Measurements from ENCODE around the gene SCAMP4. TPM values are rescaled to one million over a fixed set of nuclear protein-coding genes. Genes with fewer than 3 reads are reported as not detected.
A peak's percentile ranks its signal among the peaks of the same experiment; 100 is the strongest.

The SCAMP4 gene
- total and polyA plus RNA-seq, 2 of the 13 experiments (the other 11 are each of a cell fraction or from before 2014, with no cell fraction given): 10.7 to 13.7 TPM

GRCh38 chr19:1905110-1905862 is at the start of gene SCAMP4, which contains the start of gene ADAT3 (continued):
- TF ChIP-seq, protein P1, sequence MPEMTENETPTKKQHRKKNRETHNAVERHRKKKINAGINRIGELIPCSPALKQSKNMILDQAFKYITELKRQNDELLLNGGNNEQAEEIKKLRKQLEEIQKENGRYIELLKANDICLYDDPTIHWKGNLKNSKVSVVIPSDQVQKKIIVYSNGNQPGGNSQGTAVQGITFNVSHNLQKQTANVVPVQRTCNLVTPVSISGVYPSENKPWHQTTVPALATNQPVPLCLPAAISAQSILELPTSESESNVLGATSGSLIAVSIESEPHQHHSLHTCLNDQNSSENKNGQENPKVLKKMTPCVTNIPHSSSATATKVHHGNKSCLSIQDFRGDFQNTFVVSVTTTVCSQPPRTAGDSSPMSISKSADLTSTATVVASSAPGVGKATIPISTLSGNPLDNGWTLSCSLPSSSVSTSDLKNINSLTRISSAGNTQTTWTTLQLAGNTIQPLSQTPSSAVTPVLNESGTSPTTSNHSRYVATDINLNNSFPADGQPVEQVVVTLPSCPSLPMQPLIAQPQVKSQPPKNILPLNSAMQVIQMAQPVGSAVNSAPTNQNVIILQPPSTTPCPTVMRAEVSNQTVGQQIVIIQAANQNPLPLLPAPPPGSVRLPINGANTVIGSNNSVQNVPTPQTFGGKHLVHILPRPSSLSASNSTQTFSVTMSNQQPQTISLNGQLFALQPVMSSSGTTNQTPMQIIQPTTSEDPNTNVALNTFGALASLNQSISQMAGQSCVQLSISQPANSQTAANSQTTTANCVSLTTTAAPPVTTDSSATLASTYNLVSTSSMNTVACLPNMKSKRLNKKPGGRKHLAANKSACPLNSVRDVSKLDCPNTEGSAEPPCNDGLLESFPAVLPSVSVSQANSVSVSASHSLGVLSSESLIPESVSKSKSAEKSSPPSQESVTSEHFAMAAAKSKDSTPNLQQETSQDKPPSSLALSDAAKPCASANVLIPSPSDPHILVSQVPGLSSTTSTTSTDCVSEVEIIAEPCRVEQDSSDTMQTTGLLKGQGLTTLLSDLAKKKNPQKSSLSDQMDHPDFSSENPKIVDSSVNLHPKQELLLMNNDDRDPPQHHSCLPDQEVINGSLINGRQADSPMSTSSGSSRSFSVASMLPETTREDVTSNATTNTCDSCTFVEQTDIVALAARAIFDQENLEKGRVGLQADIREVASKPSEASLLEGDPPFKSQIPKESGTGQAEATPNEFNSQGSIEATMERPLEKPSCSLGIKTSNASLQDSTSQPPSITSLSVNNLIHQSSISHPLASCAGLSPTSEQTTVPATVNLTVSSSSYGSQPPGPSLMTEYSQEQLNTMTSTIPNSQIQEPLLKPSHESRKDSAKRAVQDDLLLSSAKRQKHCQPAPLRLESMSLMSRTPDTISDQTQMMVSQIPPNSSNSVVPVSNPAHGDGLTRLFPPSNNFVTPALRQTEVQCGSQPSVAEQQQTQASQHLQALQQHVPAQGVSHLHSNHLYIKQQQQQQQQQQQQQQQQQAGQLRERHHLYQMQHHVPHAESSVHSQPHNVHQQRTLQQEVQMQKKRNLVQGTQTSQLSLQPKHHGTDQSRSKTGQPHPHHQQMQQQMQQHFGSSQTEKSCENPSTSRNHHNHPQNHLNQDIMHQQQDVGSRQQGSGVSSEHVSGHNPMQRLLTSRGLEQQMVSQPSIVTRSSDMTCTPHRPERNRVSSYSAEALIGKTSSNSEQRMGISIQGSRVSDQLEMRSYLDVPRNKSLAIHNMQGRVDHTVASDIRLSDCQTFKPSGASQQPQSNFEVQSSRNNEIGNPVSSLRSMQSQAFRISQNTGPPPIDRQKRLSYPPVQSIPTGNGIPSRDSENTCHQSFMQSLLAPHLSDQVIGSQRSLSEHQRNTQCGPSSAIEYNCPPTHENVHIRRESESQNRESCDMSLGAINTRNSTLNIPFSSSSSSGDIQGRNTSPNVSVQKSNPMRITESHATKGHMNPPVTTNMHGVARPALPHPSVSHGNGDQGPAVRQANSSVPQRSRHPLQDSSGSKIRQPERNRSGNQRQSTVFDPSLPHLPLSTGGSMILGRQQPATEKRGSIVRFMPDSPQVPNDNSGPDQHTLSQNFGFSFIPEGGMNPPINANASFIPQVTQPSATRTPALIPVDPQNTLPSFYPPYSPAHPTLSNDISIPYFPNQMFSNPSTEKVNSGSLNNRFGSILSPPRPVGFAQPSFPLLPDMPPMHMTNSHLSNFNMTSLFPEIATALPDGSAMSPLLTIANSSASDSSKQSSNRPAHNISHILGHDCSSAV (CRISPR knock-in tag; IDR thresholded peaks at IDR 0.05; ENCODE audit: borderline replicate concordance): no peak
- TF ChIP-seq MIER2 (CRISPR knock-in tag; IDR thresholded peaks at IDR 0.05) (no peak), ZFY (CRISPR knock-in tag; IDR thresholded peaks at IDR 0.05) (peak; percentile 88), TEAD3 (CRISPR knock-in tag; optimal IDR thresholded peaks at IDR 0.05; ENCODE audit: borderline replicate concordance) (peak; percentile 52), NR3C1 (CRISPR knock-in tag; IDR thresholded peaks at IDR 0.05) (no peak), MATR3 (CRISPR knock-in tag; IDR thresholded peaks at IDR 0.05) (no peak), SMC3 (IDR thresholded peaks at IDR 0.05; ENCODE audit: low read length) (no peak), ZMAT5 (CRISPR knock-in tag; IDR thresholded peaks at IDR 0.05; ENCODE audit: borderline replicate concordance, low read depth) (no peak), PAX8 (CRISPR knock-in tag; IDR thresholded peaks at IDR 0.05; ENCODE audit: borderline replicate concordance) (no peak), ZBTB38 (CRISPR knock-in tag; IDR thresholded peaks at IDR 0.05) (peak; percentile 67), ZNF24 (IDR thresholded peaks at IDR 0.05) (no peak)
- TF ChIP-seq, protein P2, sequence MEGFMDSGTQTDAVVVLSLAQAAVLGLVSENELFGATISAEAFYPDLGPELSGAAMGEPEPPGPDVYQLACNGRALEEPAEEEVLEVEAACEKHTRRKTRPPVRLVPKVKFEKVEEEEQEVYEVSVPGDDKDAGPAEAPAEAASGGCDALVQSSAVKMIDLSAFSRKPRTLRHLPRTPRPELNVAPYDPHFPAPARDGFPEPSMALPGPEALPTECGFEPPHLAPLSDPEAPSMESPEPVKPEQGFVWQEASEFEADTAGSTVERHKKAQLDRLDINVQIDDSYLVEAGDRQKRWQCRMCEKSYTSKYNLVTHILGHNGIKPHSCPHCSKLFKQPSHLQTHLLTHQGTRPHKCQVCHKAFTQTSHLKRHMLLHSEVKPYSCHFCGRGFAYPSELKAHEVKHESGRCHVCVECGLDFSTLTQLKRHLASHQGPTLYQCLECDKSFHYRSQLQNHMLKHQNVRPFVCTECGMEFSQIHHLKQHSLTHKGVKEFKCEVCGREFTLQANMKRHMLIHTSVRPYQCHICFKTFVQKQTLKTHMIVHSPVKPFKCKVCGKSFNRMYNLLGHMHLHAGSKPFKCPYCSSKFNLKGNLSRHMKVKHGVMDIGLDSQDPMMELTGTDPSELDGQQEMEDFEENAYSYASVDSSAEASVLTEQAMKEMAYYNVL (CRISPR knock-in tag; IDR thresholded peaks at IDR 0.05; ENCODE audit: borderline replicate concordance): no peak
- TF ChIP-seq, protein P3, sequence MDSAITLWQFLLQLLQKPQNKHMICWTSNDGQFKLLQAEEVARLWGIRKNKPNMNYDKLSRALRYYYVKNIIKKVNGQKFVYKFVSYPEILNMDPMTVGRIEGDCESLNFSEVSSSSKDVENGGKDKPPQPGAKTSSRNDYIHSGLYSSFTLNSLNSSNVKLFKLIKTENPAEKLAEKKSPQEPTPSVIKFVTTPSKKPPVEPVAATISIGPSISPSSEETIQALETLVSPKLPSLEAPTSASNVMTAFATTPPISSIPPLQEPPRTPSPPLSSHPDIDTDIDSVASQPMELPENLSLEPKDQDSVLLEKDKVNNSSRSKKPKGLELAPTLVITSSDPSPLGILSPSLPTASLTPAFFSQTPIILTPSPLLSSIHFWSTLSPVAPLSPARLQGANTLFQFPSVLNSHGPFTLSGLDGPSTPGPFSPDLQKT (CRISPR knock-in tag; IDR thresholded peaks at IDR 0.05; ENCODE audit: borderline replicate concordance): peak; percentile 74; the same call in 1 of the 2 replicates
- TF ChIP-seq, protein P4, sequence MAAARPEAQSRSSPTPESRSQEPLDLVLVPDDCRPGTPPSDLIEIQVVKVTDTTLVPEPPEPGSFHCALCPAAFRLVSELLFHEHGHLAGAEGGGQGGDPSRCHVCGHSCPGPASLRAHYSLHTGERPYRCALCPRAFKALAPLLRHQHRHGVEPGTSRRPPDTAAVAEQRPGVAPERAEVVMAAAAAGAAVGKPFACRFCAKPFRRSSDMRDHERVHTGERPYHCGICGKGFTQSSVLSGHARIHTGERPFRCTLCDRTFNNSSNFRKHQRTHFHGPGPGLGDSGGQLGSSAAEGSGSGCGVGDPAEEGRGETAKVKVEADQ (CRISPR knock-in tag; IDR thresholded peaks at IDR 0.05; ENCODE audit: borderline replicate concordance): peak; percentile 34; the same call in 1 of the 2 replicates

Measured in HepG2 (cell line).